GM21619 (cell line): ENCODE measurements around the gene CCDC47.
A peak's percentile ranks its signal among the peaks of the same experiment; 100 is the strongest.

Experiments used
- ATAC-seq: cut with Tn5 transposase; IDR thresholded peaks from one replicate; pipeline ENCODE4 v1.9.1; 2021; ENCODE audit not compliant: unreplicated experiment

The CCDC47 gene

GRCh38 chr17:63785556-63785955 is 12.2 kb upstream of the CCDC47 start:
- no peak for ATAC-seq

- ATAC-seq: no peak
Observed at GRCh38 chr17:63783522-63783921, 10.1 kb upstream of the CCDC47 start.

DNA sequence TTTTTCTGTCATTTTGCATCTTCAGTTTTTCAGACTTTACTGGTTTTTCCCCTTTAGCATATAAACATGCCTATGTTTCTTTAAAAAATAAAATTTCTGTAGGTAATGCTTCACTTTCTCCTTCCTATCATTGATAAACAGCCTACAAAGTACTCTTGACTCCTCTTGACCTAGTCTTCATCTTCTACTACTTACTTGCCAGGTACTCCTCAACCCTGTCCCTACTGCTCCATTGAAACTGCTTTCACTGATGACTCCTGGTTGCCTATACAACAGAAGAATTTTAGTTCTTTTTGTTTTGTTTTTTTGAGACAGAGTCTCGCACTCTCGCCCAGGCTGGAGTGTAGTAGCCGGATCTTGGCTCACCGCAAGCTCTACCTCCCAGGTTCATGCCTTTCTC is 7.5 kb upstream of the CCDC47 start:
- ATAC-seq: no peak

GRCh38 chr17:63780507-63780906 is 7.1 kb upstream of the CCDC47 start:
- ATAC-seq: no peak

GRCh38 chr17:63775420-63775819 is 2.0 kb upstream of the CCDC47 start:
- no peak for ATAC-seq

- ATAC-seq: no peak
Observed at GRCh38 chr17:63774969-63775265, 1.5 kb upstream of the CCDC47 start.

DNA sequence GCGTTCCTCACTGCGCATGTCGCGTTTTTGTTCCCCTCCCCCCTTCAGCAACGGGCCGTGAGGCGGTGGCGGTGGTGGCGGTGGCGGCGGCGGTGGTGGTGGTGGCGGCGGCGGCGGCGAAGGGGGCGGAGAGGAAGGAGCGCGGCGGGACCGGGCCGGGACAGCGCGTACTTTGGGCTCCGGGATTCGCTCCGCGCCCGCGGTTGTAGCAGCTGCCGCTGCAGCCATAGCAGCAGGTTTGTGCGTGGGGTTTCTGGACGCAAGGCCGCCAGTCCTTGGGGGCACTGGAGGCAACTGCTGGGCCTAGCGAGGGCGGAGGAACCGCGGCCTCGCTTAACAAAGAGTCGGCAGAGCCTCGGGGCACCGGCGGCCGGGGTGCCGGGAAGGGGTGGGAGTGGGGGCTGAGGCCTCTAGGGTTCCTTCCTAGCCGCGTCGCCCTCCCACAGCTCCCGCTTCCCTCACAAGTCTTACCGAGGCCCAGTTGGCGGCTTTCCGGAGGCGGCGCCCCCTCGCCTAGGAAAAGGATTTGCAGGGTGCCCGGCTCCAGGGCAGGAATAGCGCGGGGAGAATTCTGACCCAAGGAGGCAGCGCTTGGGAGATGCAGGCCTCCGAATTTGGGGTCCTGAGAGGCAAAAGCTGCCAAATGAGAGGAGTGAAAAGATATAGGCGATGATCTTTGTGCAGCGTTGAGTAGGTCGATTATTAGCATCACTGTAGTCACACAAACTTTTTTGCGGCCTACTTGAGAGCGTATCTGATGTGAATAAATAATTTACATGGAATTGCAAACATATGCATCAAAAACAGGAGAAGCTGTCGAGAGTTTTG is 958 bp upstream of the CCDC47 start, which contains the start of gene DDX42:
Gene DDX42, plus strand, starts transcription at position 30 of the 828 bp plus-strand sequence. CDS start 12,880 bp downstream, outside the sequence.
- peak; percentile 1 for ATAC-seq

GRCh38 chr17:63772801-63773271 is 561 bp downstream of the CCDC47 start:
- no peak for ATAC-seq

GRCh38 chr17:63768433-63768832 is 5.0 kb downstream of the CCDC47 start:
- no peak for ATAC-seq

DNA sequence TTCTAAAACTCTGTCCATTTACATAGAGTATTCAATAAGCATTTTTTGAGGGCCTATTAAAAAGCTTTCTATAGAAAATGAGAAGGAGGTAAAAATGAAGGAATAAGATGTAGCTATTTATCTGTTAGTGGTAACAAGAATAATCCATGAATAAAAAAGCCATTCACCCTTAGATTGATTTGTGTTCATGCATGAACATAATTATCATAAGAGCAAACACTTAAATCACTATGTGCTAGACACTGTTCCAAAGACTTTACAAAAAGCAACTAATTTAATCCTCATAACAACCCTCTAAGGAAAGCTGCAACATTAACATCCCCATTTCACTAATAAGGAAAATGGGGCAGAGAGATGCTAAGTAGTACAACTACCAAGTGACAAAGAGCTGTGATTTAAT is 6.6 kb downstream of the CCDC47 start:
- no peak for ATAC-seq

GRCh38 chr17:63764716-63765115 is 8.7 kb downstream of the CCDC47 start:
- ATAC-seq: no peak

GRCh38 chr17:63762161-63763078 is 11.0 kb downstream of the CCDC47 start:
- no peak for ATAC-seq

DNA sequence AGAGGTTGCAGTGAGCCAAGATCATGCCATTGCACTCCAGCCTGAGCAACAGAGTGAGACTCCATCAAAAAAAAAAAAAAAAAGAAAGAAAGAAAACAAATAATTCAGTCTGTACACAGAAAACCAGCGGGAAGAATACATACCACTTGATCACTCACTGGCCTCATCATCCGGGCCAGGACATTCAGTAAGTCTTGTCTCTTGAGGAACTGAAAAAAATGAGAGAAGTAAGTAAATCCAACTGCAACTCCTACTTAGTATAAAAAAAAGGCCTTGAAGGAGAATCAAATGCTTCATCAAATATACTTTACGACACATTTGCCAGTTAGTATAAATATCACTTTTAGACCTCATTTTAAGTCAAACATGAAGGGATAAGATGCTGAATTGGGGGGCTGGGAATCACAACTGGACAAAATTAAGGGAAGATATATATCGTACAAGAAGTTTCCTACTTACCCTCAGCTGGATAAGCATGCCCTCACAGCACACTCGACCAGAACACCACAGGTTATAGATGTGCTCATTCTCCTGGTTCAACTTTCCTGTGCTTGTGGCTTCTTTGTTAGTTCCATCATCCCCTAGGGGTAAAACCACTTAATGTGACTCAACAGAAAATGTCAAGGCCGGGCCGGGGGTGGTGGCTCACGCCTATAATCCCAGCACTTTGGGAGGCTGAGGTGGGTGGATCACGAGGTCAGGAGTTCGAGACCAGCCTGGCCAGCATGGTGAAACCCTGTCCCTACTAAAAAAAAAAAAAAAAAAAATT is 12.4 kb downstream of the CCDC47 start:
- ATAC-seq: no peak

DNA sequence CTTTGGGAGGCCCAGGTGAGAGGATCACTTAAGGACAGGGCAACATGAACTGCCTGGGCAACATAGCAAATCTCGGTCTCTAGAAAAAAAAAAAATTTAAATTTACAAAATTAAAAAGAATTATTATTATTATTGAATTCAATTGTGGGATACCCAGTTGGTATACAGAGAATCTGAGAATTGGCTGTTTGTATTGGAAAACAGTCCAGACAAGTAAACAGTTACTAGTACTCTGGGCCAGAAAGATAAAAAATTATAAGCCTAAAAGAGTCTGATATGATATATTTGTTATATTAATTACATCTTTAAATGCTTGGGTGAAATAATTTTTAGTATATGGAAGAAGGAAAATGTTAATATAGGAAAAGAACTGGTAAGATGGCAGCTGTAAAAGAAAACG is 15.0 kb downstream of the CCDC47 start:
- no peak for ATAC-seq

GRCh38 chr17:63754046-63754445 is 19.4 kb downstream of the CCDC47 start:
- no peak for ATAC-seq

DNA sequence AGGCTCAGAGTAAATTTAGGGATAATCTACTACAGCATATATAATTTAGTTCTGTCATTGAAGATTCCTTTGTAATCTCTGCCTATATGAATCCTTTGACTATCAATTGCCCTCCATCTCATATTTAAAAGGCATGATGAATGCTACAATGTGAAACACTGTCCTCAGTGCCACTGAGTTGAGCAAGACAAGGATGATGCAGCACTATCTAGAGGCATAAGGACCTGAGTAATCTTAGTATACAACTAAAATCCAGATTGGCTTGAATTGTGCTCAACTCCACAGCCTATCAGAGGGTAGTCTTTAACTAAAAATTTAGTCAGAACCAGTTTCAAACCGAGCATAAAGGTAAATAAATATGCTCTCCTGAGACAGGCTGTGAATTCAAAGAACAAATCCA is 20.2 kb downstream of the CCDC47 start:
- no peak for ATAC-seq

DNA sequence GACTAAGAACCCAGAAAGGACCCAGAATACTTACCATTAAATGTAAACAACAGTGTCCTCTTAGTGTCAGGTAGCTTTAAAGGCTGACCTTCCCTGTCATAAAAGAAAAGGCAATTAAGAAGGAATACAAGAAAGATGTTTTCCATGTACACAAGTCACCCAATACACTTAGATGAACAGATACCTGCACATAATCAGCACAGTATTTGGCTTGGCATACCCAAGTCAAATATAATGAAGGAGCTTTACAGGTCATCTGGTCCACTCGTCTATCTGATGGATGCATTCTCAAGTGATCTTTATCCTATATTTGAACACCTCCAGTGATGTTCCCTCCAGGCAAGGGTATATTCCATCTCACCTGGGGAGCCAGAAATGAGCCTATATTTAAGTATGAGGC is 20.7 kb downstream of the CCDC47 start:
- ATAC-seq: no peak

GRCh38 chr17:63751806-63752205 is 21.6 kb downstream of the CCDC47 start:
- no peak for ATAC-seq

DNA sequence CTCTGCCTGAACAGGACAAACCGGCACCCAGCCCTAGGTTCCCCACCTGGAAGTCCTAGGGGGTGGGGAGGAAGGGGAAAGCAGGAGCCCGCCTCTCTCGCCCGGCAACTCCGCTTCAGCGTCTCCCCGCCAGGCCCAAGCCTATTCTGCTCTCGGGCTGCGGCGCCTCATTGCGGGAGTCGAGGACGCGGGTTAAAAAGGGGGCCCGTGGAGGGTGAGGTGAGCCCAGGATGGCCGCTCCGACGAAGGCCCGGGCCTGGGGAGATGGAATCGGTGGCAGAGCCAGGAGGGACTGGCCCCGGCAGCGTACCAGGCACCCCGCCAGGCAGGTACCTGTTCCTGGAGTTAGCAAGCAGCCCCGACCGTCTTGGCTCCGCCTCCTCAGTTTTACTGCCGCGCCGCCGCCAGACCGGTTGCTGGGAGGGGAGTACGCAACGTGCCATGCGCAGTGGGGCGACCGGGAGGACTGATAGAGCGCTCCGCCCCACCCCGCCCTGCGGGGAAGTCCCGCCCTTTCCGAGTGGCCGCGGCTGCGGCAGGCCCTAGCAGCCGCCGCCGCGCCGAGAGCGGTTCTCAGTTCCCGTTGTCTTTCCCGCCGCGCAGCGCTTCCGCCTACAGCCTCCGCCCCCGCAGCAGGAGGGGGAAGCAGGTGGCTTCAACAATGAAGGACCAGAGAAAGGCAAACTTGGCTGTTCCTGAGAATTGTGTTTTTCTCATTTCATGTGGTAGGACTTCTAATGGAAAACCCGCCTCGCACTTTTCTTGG is 31.8 kb downstream of the CCDC47 start, which contains the start of gene STRADA:
Gene STRADA, minus strand, starts transcription at position 392 of the 766 bp plus-strand sequence. CDS start 13,430 bp downstream, outside the sequence.
- peak; percentile 84 for ATAC-seq

- ATAC-seq: no peak
Observed at GRCh38 chr17:63741143-63741407, 32.3 kb downstream of the CCDC47 start.
